ENCODE results near the gene EPB41L4A.

Gene EPB41L4A

GRCh38 chr5:112353678-112354077 is 65.4 kb downstream of the EPB41L4A start:
- Histone ChIP-seq H3K23ac (ENCODE audit: low read length) (no peak overlapping the region), H2BK5ac (ENCODE audit: low read length) (no peak overlapping the region), H3K4me1 (ENCODE audit: control insufficient read depth, low read depth, low read length) (peaks cover 4% of the 10 kb centered on the region), H2BK15ac (replicated peaks; ENCODE audit: low read depth) (no peak overlapping the region), H3K36me3 (ENCODE audit: control insufficient read depth, insufficient read depth, low read length) (no peaks in the 10 kb centered on the region), H3K9ac (ENCODE audit: low read length) (no peak overlapping the region), H3K56ac (ENCODE audit: low read length) (no peak overlapping the region), H2AK5ac (ENCODE audit: low read length) (no peak overlapping the region), H3K27me3 (ENCODE audit: insufficient read depth, low read length, poor library complexity) (no peaks in the 10 kb centered on the region), H3K4me2 (ENCODE audit: low read length) (no peak overlapping the region), H2BK120ac (ENCODE audit: low read depth, low read length) (no peak overlapping the region), H3K4ac (ENCODE audit: low read depth, low read length) (no peak overlapping the region), H3K4me3 (ENCODE audit: low read length) (no peak overlapping the region), H4K8ac (ENCODE audit: low read depth, low read length) (no peak overlapping the region), H4K5ac (ENCODE audit: low read length) (no peak overlapping the region), H3K27ac (ENCODE audit: low read depth, low read length) (no peak overlapping the region), H3K18ac (ENCODE audit: low read length) (no peak overlapping the region), H3K79me1 (ENCODE audit: low read length) (no peaks in the 10 kb centered on the region), H3K79me2 (ENCODE audit: control insufficient read depth, insufficient read depth, low read length) (no peaks in the 10 kb centered on the region)
- no CpG with 5 or more reads among the region's 3 CpGs for WGBS (ENCODE audit: extremely low coverage, insufficient coverage, low lambda C conversion rate)
- DNase-seq: no peak

- Histone ChIP-seq H3K56ac (ENCODE audit: low read length) (no peak overlapping the region), H3K23ac (ENCODE audit: low read length) (no peak overlapping the region), H2BK15ac (replicated peaks; ENCODE audit: low read depth) (no peak overlapping the region), H3K4ac (ENCODE audit: low read depth, low read length) (no peak overlapping the region), H3K9ac (ENCODE audit: low read length) (no peak overlapping the region), H2BK5ac (ENCODE audit: low read length) (no peak overlapping the region), H4K8ac (ENCODE audit: low read depth, low read length) (no peak overlapping the region), H2BK120ac (ENCODE audit: low read depth, low read length) (no peak overlapping the region), H3K4me3 (ENCODE audit: low read length) (no peak overlapping the region), H3K36me3 (ENCODE audit: control insufficient read depth, insufficient read depth, low read length) (no peaks in the 10 kb centered on the region), H3K27ac (ENCODE audit: low read depth, low read length) (no peak overlapping the region), H3K27me3 (ENCODE audit: insufficient read depth, low read length, poor library complexity) (no peaks in the 10 kb centered on the region), H3K79me1 (ENCODE audit: low read length) (peaks cover 2% of the 10 kb centered on the region), H3K4me2 (ENCODE audit: low read length) (no peak overlapping the region), H2AK5ac (ENCODE audit: low read length) (no peak overlapping the region), H3K4me1 (ENCODE audit: control insufficient read depth, low read depth, low read length) (peaks cover 13% of the 10 kb centered on the region), H4K5ac (ENCODE audit: low read length) (no peak overlapping the region), H3K79me2 (ENCODE audit: control insufficient read depth, insufficient read depth, low read length) (no peaks in the 10 kb centered on the region), H3K18ac (ENCODE audit: low read length) (no peak overlapping the region)
- DNase-seq: no peak
- WGBS (ENCODE audit: extremely low coverage, insufficient coverage, low lambda C conversion rate): no CpG with 5 or more reads among the region's 3 CpGs
Observed at GRCh38 chr5:112351225-112351624, 67.9 kb downstream of the EPB41L4A start.

DNA sequence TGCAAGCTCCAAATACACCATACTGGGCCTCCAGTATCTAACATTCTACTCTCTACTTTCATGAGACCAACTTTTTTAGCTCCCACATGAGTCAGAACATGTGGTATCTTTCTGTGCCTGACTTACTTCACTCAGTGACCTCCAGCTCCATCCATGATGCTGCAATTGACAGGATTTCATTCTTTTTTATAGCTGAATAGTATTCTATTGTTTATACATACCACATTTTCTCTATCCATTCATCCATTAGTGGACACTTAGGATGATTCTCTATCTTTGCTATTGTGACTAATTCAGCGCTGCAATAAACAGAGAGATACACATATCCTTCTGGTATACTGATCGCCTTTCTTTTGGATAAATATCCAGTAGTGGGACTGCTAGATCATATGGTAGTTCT is 68.5 kb downstream of the EPB41L4A start:
- Histone ChIP-seq H3K27ac (ENCODE audit: low read depth, low read length) (no peak overlapping the region), H3K79me2 (ENCODE audit: control insufficient read depth, insufficient read depth, low read length) (no peaks in the 10 kb centered on the region), H2BK120ac (ENCODE audit: low read depth, low read length) (no peak overlapping the region), H2BK5ac (ENCODE audit: low read length) (no peak overlapping the region), H3K27me3 (ENCODE audit: insufficient read depth, low read length, poor library complexity) (no peaks in the 10 kb centered on the region), H3K4me1 (ENCODE audit: control insufficient read depth, low read depth, low read length) (peaks cover 13% of the 10 kb centered on the region), H4K8ac (ENCODE audit: low read depth, low read length) (no peak overlapping the region), H3K9ac (ENCODE audit: low read length) (no peak overlapping the region), H3K56ac (ENCODE audit: low read length) (no peak overlapping the region), H3K79me1 (ENCODE audit: low read length) (peaks cover 2% of the 10 kb centered on the region), H3K23ac (ENCODE audit: low read length) (no peak overlapping the region), H3K18ac (ENCODE audit: low read length) (no peak overlapping the region), H2BK15ac (replicated peaks; ENCODE audit: low read depth) (no peak overlapping the region), H4K5ac (ENCODE audit: low read length) (no peak overlapping the region), H2AK5ac (ENCODE audit: low read length) (no peak overlapping the region), H3K4me2 (ENCODE audit: low read length) (no peak overlapping the region), H3K4me3 (ENCODE audit: low read length) (no peak overlapping the region), H3K36me3 (ENCODE audit: control insufficient read depth, insufficient read depth, low read length) (no peaks in the 10 kb centered on the region), H3K4ac (ENCODE audit: low read depth, low read length) (no peak overlapping the region)
- no CpG with 5 or more reads among the region's 2 CpGs for WGBS (ENCODE audit: extremely low coverage, insufficient coverage, low lambda C conversion rate)
- no peak for DNase-seq

DNA sequence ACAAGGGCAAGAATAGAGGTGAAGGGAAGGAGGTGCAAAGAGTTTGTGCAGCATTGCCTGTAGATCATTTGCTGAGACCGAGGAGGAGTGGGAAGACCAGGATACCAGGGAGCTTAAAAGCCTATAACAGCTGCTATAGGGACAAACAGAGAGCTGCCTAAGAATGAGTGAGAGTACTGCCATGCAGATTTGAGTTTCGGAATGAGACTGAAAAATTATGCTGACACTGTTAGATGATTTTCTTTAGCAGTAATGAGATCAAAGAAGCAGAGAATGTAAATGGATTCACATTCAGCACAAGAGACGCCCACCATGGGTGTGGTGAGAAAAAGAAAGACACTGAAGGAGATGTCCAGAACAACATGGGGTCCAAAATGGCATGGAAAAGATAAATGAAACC is 69.7 kb downstream of the EPB41L4A start:
- Histone ChIP-seq H3K79me2 (ENCODE audit: control insufficient read depth, insufficient read depth, low read length) (no peaks in the 10 kb centered on the region), H3K4me1 (ENCODE audit: control insufficient read depth, low read depth, low read length) (peaks cover 13% of the 10 kb centered on the region), H3K9ac (ENCODE audit: low read length) (no peak overlapping the region), H2BK120ac (ENCODE audit: low read depth, low read length) (no peak overlapping the region), H3K4ac (ENCODE audit: low read depth, low read length) (no peak overlapping the region), H3K4me3 (ENCODE audit: low read length) (no peak overlapping the region), H3K27ac (ENCODE audit: low read depth, low read length) (no peak overlapping the region), H4K5ac (ENCODE audit: low read length) (no peak overlapping the region), H2BK5ac (ENCODE audit: low read length) (no peak overlapping the region), H3K27me3 (ENCODE audit: insufficient read depth, low read length, poor library complexity) (no peaks in the 10 kb centered on the region), H4K8ac (ENCODE audit: low read depth, low read length) (no peak overlapping the region), H2AK5ac (ENCODE audit: low read length) (no peak overlapping the region), H2BK15ac (replicated peaks; ENCODE audit: low read depth) (no peak overlapping the region), H3K18ac (ENCODE audit: low read length) (no peak overlapping the region), H3K79me1 (ENCODE audit: low read length) (peaks cover 2% of the 10 kb centered on the region), H3K4me2 (ENCODE audit: low read length) (no peak overlapping the region), H3K36me3 (ENCODE audit: control insufficient read depth, insufficient read depth, low read length) (no peaks in the 10 kb centered on the region), H3K23ac (ENCODE audit: low read length) (no peak overlapping the region), H3K56ac (ENCODE audit: low read length) (no peak overlapping the region)
- no peak for DNase-seq
- WGBS (ENCODE audit: extremely low coverage, insufficient coverage, low lambda C conversion rate): no CpG with 5 or more reads among the region's 3 CpGs

DNA sequence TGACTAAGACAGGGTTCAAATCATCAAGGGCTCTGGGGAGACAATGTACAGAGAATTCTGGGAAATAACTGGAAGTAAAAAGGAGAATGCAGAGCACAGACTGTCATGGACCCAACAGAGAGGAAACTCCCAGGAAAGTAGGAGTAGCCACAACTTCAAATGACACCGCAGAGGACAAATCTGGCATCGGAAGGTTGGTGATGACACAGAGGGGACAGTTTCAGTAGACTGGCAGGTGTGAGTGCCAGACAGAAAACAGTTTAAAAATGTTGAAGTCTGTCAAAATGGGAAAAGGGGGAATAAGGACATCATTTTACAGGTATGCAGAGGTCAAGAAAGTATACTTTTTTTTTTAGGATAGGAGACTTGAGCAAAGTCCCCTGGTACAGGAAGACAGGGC is 70.2 kb downstream of the EPB41L4A start:
- no peak overlapping the region for H3K9ac ChIP-seq (ENCODE audit: low read length)
- H2BK15ac ChIP-seq (replicated peaks; ENCODE audit: low read depth): no peak overlapping the region
- H3K18ac ChIP-seq (ENCODE audit: low read length): no peak overlapping the region
- no peak overlapping the region for H3K4ac ChIP-seq (ENCODE audit: low read depth, low read length)
- H3K56ac ChIP-seq (ENCODE audit: low read length): no peak overlapping the region
- no peak overlapping the region for H2BK120ac ChIP-seq (ENCODE audit: low read depth, low read length)
- no peak overlapping the region for H3K27ac ChIP-seq (ENCODE audit: low read depth, low read length)
- no CpG with 5 or more reads among the region's 2 CpGs for WGBS (ENCODE audit: extremely low coverage, insufficient coverage, low lambda C conversion rate)
- H2AK5ac ChIP-seq (ENCODE audit: low read length): no peak overlapping the region
- no peak overlapping the region for H4K8ac ChIP-seq (ENCODE audit: low read depth, low read length)
- DNase-seq: no peak
- no peaks in the 10 kb centered on the region for H3K36me3 ChIP-seq (ENCODE audit: control insufficient read depth, insufficient read depth, low read length)
- no peak overlapping the region for H2BK5ac ChIP-seq (ENCODE audit: low read length)
- H3K23ac ChIP-seq (ENCODE audit: low read length): no peak overlapping the region
- H3K4me2 ChIP-seq (ENCODE audit: low read length): no peak overlapping the region
- no peaks in the 10 kb centered on the region for H3K79me2 ChIP-seq (ENCODE audit: control insufficient read depth, insufficient read depth, low read length)
- H3K4me1 ChIP-seq (ENCODE audit: control insufficient read depth, low read depth, low read length): peaks cover 13% of the 10 kb centered on the region
- H3K4me3 ChIP-seq (ENCODE audit: low read length): no peak overlapping the region
- H4K5ac ChIP-seq (ENCODE audit: low read length): no peak overlapping the region
- peaks cover 2% of the 10 kb centered on the region for H3K79me1 ChIP-seq (ENCODE audit: low read length)
- H3K27me3 ChIP-seq (ENCODE audit: insufficient read depth, low read length, poor library complexity): no peaks in the 10 kb centered on the region

- Histone ChIP-seq H3K4ac (ENCODE audit: low read depth, low read length) (no peak overlapping the region), H2AK5ac (ENCODE audit: low read length) (no peak overlapping the region), H3K79me1 (ENCODE audit: low read length) (peaks cover 2% of the 10 kb centered on the region), H3K56ac (ENCODE audit: low read length) (no peak overlapping the region), H4K5ac (ENCODE audit: low read length) (no peak overlapping the region), H3K27me3 (ENCODE audit: insufficient read depth, low read length, poor library complexity) (no peaks in the 10 kb centered on the region), H2BK120ac (ENCODE audit: low read depth, low read length) (no peak overlapping the region), H3K79me2 (ENCODE audit: control insufficient read depth, insufficient read depth, low read length) (no peaks in the 10 kb centered on the region), H3K27ac (ENCODE audit: low read depth, low read length) (no peak overlapping the region), H2BK15ac (replicated peaks; ENCODE audit: low read depth) (no peak overlapping the region), H3K18ac (ENCODE audit: low read length) (no peak overlapping the region), H3K4me2 (ENCODE audit: low read length) (no peak overlapping the region), H4K8ac (ENCODE audit: low read depth, low read length) (no peak overlapping the region), H3K9ac (ENCODE audit: low read length) (no peak overlapping the region), H3K23ac (ENCODE audit: low read length) (no peak overlapping the region), H2BK5ac (ENCODE audit: low read length) (no peak overlapping the region), H3K4me1 (ENCODE audit: control insufficient read depth, low read depth, low read length) (peaks cover 13% of the 10 kb centered on the region), H3K36me3 (ENCODE audit: control insufficient read depth, insufficient read depth, low read length) (no peaks in the 10 kb centered on the region), H3K4me3 (ENCODE audit: low read length) (no peak overlapping the region)
- peak; percentile 56 for DNase-seq
- no CpG with 5 or more reads among the region's 4 CpGs for WGBS (ENCODE audit: extremely low coverage, insufficient coverage, low lambda C conversion rate)
Observed at GRCh38 chr5:112348387-112348786, 70.7 kb downstream of the EPB41L4A start.

Data from mesendoderm (in vitro differentiated cells).